ENCODE data around the gene STOX1.
"Not testable (repeated sequence)": the region's sequence is repeated elsewhere in the genome, so short reads cannot be mapped to it uniquely, and the experiment has no call there.

Gene STOX1

GRCh38 chr10:68826764-68827591, at the start of gene STOX1:
Gene STOX1 (plus strand): TSS chr10:68827531. CDS start chr10:68827624, 93 bp downstream.
- no peak for DNase-seq

DNA sequence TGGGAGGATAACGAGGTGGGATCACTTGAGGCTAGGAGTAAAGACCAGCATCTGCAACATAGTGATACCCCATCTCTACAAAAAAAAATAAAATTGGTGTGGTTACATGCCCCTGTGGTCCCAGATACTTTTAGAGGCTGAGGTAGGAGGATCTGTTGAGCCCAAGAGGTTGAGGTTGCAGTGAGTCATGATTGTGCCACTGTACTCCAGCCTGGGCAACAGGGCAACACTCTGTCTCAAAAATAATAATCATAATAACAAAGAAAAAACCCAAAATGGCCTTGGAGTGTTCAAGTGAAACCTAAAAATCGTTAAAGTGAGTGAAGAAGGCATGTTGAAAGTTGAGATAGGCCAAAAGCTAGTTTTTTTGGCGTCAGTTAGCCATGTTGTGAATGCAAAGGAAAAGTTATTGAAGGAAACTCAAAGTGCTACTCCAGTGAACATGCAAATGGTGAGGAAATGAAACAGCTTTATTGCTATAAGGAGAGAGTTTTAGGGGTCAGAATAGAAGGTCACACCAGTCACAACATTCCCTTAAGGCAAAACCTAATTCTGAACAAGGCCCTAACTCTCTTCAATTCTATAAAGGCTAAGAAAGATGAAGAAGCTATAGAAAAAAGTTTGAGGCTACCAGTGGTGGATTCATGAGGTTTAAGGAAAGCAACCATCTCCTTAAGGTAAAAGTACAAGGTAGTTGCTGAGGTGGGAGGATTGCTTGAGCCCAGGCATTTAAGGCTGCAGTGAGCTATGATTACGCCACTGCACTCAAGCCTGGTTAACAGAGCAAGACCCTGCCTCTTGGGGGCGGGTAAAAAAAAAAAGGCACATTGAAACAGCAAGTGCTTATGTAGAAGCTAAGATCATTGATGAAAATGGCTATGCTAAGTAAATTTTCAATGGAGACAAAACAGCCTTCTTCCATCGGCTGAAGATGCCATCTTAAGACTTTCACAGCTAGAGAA, 45.4 kb upstream of the STOX1 start:
- no peak for DNase-seq

DNA sequence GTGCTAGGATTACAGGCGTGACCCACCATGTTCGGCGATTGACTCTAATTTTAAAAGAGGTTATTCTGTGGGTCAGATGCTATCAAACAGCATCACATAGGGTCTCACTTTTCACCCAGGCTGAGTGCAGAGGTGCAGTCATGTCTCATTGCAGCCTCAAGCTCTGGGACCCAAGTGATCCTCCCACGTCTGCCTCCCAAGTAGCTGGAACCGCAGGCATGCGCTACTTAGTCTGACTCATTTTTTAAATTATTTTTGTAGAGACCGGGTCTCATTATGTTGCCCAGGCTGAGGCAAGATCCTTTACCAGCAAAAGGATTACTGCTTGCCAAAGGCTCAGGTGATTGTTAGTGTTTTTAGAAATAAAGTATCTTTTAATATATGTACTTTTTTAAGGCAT, 42.9 kb upstream of the STOX1 start:
- no peak for DNase-seq

DNA sequence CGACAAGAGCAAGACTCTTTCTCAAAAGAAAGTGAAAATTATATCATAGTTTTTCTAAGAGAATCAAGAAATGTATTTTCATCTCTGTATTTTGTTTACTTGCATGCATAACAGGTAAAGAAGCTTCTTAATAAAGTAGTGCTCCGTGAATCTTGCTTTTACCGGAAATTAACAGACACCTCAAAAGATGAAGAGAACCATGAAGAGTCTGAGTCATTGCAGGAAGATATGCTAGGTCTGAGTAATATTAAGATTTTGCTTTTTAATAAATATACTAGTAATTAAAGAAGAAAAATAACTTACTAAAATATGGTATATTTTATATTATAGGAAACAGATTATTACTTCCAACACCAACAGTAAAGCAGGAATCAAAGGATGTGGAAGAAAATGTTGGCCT, 39.5 kb upstream of the STOX1 start:
- DNase-seq, result no peak

DNA sequence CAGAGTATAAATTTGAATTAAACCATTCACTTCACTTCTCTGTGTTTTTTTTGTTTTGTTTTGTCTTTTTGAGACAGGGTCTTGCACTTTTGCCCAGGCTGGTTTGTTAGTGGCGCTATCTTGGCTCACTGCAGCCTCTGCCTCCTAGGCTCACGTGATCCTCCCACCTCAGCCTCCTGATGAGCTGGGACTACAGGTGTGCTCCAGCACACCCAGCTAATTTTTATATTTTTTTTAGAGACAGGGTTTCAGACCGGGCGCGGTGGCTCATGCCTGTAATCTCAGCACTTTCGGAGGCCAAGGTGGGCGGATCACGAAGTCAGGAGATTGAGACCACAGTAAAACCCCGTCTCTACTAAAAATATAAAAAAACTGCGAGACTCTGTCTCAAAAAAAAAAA, 36.9 kb upstream of the STOX1 start:
- no peak for DNase-seq

DNA sequence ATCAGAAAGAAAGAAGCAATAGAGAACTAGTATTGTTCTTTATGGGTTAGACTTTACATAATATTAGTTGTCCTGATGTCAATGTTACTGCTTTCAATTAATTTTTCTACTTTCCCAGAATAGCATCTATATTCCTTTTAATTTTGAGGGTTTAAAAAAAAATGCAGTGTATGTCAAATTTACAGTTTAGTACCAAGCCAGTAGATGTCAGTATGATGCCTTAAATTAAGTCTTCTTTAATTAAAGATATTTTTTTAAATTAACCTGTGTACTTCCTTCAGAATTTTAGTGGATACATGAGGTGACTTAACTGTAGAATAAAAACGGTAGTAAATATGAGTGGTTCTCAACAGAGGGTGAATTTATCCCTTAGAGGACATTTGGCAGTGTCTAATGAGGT, 35.2 kb upstream of the STOX1 start:
- DNase-seq, result no peak

DNA sequence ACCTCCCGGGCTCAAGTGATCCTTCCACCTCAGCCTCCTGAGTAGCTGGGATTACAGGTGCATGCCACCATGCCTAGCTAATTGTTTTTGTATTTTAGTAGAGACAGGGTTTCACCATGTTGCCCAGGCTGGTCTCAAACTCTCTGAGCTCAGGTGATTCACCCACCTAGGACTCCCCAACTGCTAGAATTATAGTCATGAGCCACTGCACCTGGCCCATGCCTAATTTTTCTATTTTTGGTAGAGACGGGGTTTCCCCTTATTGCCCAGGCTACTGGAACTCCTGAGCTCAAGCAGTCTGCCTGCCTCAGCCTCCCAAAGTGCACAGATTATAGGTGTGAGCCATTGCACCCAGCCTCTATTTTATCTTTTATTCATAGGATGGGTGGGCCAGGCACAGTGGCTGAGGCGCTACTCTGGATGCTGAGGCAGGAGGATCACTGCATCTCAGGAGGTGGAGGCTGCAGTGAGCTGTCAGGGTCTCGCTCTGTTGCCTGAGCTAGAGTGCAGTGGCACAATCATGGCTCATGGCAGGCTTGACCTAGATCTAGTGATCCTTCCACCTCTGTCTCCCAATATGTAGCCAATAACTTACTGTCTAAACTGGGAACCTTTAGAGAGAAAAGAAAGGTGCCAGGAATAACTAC, 31.3 kb upstream of the STOX1 start:
- no peak for DNase-seq

GRCh38 chr10:68796605-68797004, 30.7 kb upstream of the STOX1 start:
- no peak for DNase-seq

GRCh38 chr10:68800211-68800610, 27.1 kb upstream of the STOX1 start:
- DNase-seq, result no peak

DNA sequence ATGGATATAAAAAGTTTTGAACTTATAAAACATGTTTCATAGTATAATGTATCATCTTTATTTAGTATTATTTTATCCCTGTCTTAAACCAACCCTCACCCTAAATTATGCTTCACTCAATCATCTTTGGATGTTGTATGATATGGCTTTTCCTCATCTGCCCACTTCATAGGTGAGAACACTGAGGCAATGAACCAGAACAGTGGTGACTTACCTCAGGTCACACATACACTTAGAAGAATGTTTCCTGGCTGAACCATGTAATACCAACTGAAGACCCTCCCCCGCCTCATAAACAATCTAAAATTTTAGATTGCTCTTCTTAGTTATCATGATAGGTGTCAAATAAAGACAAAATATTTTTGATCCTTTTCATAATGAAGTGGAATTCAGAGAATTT, 22.6 kb upstream of the STOX1 start:
- no peak for DNase-seq

- not testable (repeated sequence) for DNase-seq
Measured at GRCh38 chr10:68810830-68811229, 16.5 kb upstream of the STOX1 start.

GRCh38 chr10:68811314-68812009, 15.9 kb upstream of the STOX1 start:
- no peak for DNase-seq

GRCh38 chr10:68812420-68812819, 14.9 kb upstream of the STOX1 start:
- no peak for DNase-seq

GRCh38 chr10:68813559-68813958, 13.8 kb upstream of the STOX1 start:
- peak; percentile 9 for DNase-seq

GRCh38 chr10:68816796-68817412, 10.4 kb upstream of the STOX1 start:
- DNase-seq, result no peak

GRCh38 chr10:68820359-68820758, 7.0 kb upstream of the STOX1 start:
- not testable (repeated sequence) for DNase-seq

DNA sequence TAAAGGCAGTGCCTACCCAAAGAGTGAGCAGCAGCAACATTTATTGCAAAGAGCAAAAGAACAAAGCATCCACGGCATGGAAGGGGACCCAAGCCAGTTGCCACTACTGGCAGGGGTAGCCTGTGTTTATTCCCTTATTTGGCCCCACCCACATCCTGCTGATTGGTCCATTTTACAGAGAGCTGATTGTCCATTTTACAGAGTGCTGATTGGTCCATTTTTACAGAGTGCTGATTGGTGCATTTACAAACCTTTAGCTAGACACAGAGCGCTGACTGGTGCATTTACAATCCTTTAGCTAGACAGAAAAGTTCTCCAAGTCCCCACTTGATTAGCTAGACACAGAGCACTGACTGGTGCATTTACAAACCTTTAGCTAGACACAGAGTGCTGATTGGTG, 4.7 kb upstream of the STOX1 start:
- not testable (repeated sequence) for DNase-seq

- DNase-seq, result not testable (repeated sequence)
Measured at GRCh38 chr10:68827592-68827959, 245 bp downstream of the STOX1 start.

- not testable (repeated sequence) for DNase-seq
Measured at GRCh38 chr10:68828083-68828601, 811 bp downstream of the STOX1 start.

DNA sequence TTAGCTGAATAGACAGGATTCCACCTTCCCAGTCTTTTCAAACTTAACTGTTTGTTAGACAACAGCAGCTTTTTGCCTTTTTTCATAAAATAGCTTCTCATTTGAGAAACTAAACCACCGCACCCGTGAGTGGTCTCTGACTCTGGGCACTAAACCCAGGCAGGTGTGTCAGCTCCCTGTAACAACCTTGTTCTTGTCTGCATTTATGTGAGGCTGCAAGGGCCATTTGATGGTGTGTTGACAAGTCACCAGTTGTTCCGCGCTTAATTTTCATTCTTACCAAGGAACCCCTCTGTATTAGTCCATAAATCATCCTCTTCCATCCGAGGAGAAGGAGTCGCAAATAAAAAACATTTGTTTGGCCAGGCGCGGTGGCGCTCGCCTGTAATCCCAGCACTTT, 1.5 kb downstream of the STOX1 start:
- DNase-seq, result no peak

DNA sequence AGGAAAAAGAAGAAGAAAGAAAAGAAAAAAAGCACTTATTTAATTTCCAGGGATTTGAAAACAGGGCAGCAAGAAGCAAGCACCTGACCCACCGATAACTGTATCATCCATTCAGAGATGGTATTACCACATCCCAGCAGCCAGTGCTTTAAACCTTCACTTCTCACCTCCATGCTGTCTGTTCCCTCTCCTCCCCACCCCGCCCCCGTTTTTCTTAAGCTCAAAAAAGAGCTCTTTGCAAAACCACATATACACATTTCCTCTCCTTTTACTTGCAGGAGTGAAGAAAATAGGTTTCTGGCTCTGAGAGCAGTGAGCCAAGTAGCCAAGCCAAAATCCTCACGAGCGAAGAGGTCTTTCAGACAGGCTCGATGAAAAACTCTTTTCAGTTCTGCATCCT, 2.2 kb downstream of the STOX1 start:
- no peak for DNase-seq

GRCh38 chr10:68829952-68830351, 2.6 kb downstream of the STOX1 start:
- no peak for DNase-seq

All from MV-4-11 (cell line).